Smooth muscle cell (in vitro differentiated cells): ENCODE data around the gene NOL3. TPM values are rescaled to one million over a fixed set of nuclear protein-coding genes. Genes with fewer than 3 reads are reported as not detected.

Experiments
- DNase-seq: peaks from one replicate; lab custom pipeline; 2025; ENCODE audit not compliant: unreplicated experiment; lab: John Stamatoyannopoulos, UW
- H2AFZ ChIP-seq: fragments of 200-600 bp; sonication (generic); 2 replicates; pipeline ENCODE4 v1.6.0; 2016; ENCODE audit warnings: antibody characterized with exemption, low read depth, mild to moderate bottlenecking
- H3F3A ChIP-seq: fragments of 200-600 bp; sonication (generic); 2 replicates; pipeline ENCODE4 v1.6.0; 2017; ENCODE audit warnings: antibody characterized with exemption, low read depth
- H3K27ac ChIP-seq: fragments of 200-600 bp; sonication (generic); 2 replicates; pipeline ENCODE4 v1.5.1; 2016; ENCODE audit warnings: low read depth, mild to moderate bottlenecking
- H3K27me3 ChIP-seq: fragments of 200-600 bp; sonication (generic); 2 replicates; pipeline ENCODE4 v1.6.1; 2016; ENCODE audit warnings: low read depth, mild to moderate bottlenecking
- H3K36me3 ChIP-seq: fragments of 200-600 bp; sonication (generic); 2 replicates; pipeline ENCODE4 v1.5.1; 2016; ENCODE audit warnings: low read depth
- H3K4me1 ChIP-seq: fragments of 200-600 bp; sonication (generic); 2 replicates; pipeline ENCODE4 v1.5.1; 2016; ENCODE audit warnings: low read depth
- H3K4me2 ChIP-seq: fragments of 200-600 bp; sonication (generic); 2 replicates; pipeline ENCODE4 v1.6.0; 2016; ENCODE audit warnings: mild to moderate bottlenecking
- H3K4me3 ChIP-seq: fragments of 200-600 bp; sonication (generic); 2 replicates; pipeline ENCODE4 v1.5.1; 2016; ENCODE audit warnings: mild to moderate bottlenecking
- H3K79me2 ChIP-seq: fragments of 200-600 bp; sonication (generic); 2 replicates; pipeline ENCODE4 v1.6.0; 2016; ENCODE audit warnings: low read depth, mild to moderate bottlenecking
- H3K9ac ChIP-seq: fragments of 200-600 bp; sonication (generic); 2 replicates; pipeline ENCODE4 v1.6.0; 2016; ENCODE audit warnings: low read depth
- H3K9me3 ChIP-seq: fragments of 200-600 bp; sonication (generic); replicated peaks from 2 replicates; pipeline ENCODE4 v1.5.1; 2016; ENCODE audit warnings: low read depth
- H4K20me1 ChIP-seq: fragments of 200-600 bp; sonication (generic); 2 replicates; pipeline ENCODE4 v1.6.0; 2016; ENCODE audit warnings: low read depth
- WGBS: methylation state at CpG from one replicate; pipeline ENCODE4 v1.1.7; 2016; ENCODE audit warnings: low lambda C conversion rate; 5-methylcytosine and 5-hydroxymethylcytosine counted together
- polyA plus RNA-seq: library from polyadenylated mRNA; unstranded; fragments of >200 nt; fragmentation: Nextera tagmentation; extraction: Ambion mirVana; gene quantifications from 2 replicates; pipeline ENCODE4 v1.2.1, GENCODE V29; 2016
- total RNA-seq: library from RNA; depleted of rRNA; stranded (reverse); fragments of >200 nt; gene quantifications from 2 replicates; pipeline ENCODE4 v1.2.3, GENCODE V29; 2014
- TF ChIP-seq, protein P1 (sequence below): fragments of 200-600 bp; sonication (generic); IDR thresholded peaks from 2 replicates; pipeline ENCODE4 v1.5.1; 2017; ENCODE audit warnings: borderline replicate concordance, mild to moderate bottlenecking, antibody characterized with exemption; ENCODE audit not compliant: insufficient read depth, poor library complexity, severe bottlenecking

Gene NOL3
- total and polyA plus RNA-seq, 2 experiments from 2014 or later, result 33.0 to 36.4 TPM

DNA sequence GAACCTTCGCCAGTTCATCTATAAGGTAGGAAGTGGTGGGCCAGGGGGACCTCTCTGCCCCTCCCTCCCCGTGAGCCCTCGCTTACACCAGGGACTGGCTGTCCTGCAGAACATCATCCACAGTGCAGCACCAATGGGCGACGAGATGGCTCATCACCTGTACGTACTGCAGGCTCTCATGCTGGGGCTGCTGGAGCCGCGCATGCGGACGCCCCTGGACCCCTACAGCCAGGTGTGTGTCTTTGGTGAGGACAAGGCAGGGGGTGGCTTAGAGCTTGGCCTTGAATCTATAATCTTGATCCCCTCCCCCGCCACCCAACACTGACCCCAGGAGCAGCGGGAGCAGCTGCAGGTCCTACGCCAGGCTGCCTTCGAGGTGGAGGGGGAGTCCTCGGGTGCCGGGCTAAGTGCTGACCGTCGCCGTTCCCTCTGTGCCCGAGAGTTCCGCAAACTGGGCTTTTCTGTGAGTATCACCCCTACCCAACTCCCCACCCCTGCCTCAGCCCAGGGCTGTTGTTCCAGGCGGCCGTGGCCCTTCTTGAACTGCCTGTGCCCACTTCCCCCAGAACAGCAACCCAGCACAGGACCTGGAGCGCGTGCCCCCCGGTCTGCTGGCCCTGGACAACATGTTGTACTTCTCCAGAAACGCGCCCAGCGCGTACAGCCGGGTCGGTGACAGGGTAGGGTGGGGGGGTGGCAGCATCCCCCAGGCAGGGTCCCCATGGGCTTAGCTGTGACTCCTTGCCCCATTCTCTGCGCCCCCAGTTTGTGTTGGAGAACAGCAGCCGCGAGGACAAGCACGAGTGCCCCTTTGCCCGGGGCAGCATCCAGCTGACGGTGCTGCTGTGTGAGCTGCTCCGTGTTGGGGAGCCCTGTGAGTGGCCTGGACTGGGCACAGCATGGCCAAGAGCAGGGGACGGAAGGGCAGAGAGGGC lies 31.3 kb downstream of the NOL3 start:
- H3K27me3 ChIP-seq, result no peaks in the 10 kb centered on the region
- H3K4me1 ChIP-seq, result no peaks in the 10 kb centered on the region
- H3F3A ChIP-seq, result peaks cover 6% of the 10 kb centered on the region
- no peak overlapping the region for H3K27ac ChIP-seq
- no peak overlapping the region for H3K4me2 ChIP-seq
- H3K9ac ChIP-seq, result no peak overlapping the region
- peaks cover 21% of the 10 kb centered on the region for H4K20me1 ChIP-seq
- H3K79me2 ChIP-seq, result no peaks in the 10 kb centered on the region
- no peak for DNase-seq
- no peaks in the 10 kb centered on the region for H3K9me3 ChIP-seq
- H3K36me3 ChIP-seq, result no peaks in the 10 kb centered on the region
- no peak overlapping the region for H3K4me3 ChIP-seq
- TF ChIP-seq, protein P1, sequence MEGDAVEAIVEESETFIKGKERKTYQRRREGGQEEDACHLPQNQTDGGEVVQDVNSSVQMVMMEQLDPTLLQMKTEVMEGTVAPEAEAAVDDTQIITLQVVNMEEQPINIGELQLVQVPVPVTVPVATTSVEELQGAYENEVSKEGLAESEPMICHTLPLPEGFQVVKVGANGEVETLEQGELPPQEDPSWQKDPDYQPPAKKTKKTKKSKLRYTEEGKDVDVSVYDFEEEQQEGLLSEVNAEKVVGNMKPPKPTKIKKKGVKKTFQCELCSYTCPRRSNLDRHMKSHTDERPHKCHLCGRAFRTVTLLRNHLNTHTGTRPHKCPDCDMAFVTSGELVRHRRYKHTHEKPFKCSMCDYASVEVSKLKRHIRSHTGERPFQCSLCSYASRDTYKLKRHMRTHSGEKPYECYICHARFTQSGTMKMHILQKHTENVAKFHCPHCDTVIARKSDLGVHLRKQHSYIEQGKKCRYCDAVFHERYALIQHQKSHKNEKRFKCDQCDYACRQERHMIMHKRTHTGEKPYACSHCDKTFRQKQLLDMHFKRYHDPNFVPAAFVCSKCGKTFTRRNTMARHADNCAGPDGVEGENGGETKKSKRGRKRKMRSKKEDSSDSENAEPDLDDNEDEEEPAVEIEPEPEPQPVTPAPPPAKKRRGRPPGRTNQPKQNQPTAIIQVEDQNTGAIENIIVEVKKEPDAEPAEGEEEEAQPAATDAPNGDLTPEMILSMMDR, result no peak
- no peak overlapping the region for H2AFZ ChIP-seq
- 97% methylated on average over 36 of the region's 40 CpGs for WGBS

DNA sequence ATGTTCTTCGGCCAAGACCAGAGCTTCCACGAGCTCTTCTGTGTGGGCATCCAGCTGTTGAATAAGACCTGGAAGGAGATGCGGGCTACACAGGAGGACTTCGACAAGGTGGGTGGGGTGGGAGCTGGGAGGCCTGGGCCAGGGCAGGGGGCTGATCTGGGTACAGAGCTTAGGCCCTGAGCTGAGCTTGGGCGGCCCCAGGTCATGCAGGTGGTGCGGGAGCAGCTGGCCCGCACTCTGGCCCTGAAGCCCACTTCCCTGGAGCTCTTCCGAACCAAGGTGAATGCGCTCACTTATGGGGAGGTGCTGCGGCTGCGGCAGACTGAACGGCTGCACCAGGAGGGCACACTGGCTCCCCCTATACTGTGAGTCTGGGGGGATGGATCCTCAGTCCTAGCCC lies 32.1 kb downstream of the NOL3 start:
- Histone ChIP-seq H3K4me2 (no peak overlapping the region), H4K20me1 (peaks cover 14% of the 10 kb centered on the region), H3K36me3 (no peaks in the 10 kb centered on the region), H3K4me1 (no peaks in the 10 kb centered on the region), H3K27me3 (no peaks in the 10 kb centered on the region), H3K79me2 (no peaks in the 10 kb centered on the region), H3F3A (no peaks in the 10 kb centered on the region), H2AFZ (no peak overlapping the region), H3K4me3 (no peak overlapping the region), H3K9me3 (no peaks in the 10 kb centered on the region), H3K9ac (no peak overlapping the region), H3K27ac (no peak overlapping the region)
- over 99% methylated on average over 12 of the region's 12 CpGs for WGBS
- no peak for DNase-seq
- TF ChIP-seq, protein P1, result no peak

DNA sequence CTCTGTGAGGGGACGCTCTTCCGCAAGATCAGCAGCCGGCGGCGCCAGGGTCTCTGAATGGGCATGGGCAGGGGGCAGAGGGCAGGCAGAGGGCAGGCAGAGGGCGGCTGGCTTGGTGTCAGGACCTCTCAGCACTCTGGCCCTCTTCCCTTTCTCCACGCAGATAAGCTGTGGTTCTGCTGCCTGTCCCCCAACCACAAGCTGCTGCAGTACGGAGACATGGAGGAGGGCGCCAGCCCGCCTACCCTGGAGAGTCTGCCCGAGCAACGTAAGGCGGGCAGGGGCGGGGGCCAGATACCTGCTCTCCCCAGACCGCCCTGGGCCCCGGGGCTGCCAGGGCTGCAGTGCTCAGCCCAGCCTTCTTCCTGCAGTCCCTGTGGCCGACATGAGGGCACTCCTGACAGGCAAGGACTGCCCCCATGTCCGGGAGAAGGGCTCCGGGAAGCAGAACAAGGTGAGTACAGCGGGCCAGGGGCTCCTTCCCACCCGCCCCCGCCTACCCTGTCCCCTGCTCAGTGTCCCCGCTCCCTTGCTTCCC lies 32.7 kb downstream of the NOL3 start:
- H2AFZ ChIP-seq, result no peak overlapping the region
- H3K4me3 ChIP-seq, result no peak overlapping the region
- H3K9me3 ChIP-seq, result no peaks in the 10 kb centered on the region
- DNase-seq, result no peak
- TF ChIP-seq, protein P1, result no peak
- 97% methylated on average over 17 of the region's 23 CpGs for WGBS
- H3K79me2 ChIP-seq, result no peaks in the 10 kb centered on the region
- no peaks in the 10 kb centered on the region for H3K36me3 ChIP-seq
- H3K4me2 ChIP-seq, result no peak overlapping the region
- H4K20me1 ChIP-seq, result peaks cover 8% of the 10 kb centered on the region
- H3K9ac ChIP-seq, result no peak overlapping the region
- no peaks in the 10 kb centered on the region for H3K27me3 ChIP-seq
- no peak overlapping the region for H3K27ac ChIP-seq
- H3K4me1 ChIP-seq, result no peaks in the 10 kb centered on the region
- no peaks in the 10 kb centered on the region for H3F3A ChIP-seq
